Fibroblast of lung (primary cell): Measurements from ENCODE around the gene WDR12. TPM values are rescaled to one million over a fixed set of nuclear protein-coding genes. Genes with fewer than 3 reads are reported as not detected.

Experiments used
- DNase-seq, 2 donors: peaks; one replicate each; pipeline versions ENCODE4 v3.0.0 to v3.0.0-alpha.2; 2010; ENCODE audit warnings: low read depth in 2 of 2
- H2AFZ ChIP-seq: 2 replicates; pipeline ENCODE4 v1.5.1; 2012; ENCODE audit warnings: low read length, control low read depth, inconsistent platforms
- H3K27ac ChIP-seq: 2 replicates; pipeline ENCODE4 v1.5.1; 2011; ENCODE audit warnings: low read length, control low read depth; ENCODE audit not compliant: insufficient read depth
- H3K27me3 ChIP-seq: 2 replicates; pipeline ENCODE4 v1.5.1; 2011; ENCODE audit warnings: mild to moderate bottlenecking, low read length; ENCODE audit not compliant: control insufficient read depth, insufficient read depth
- H3K36me3 ChIP-seq: 2 replicates; pipeline ENCODE4 v1.5.1; 2011; ENCODE audit warnings: low read length; ENCODE audit not compliant: control insufficient read depth, insufficient read depth
- H3K4me1 ChIP-seq: 2 replicates; pipeline ENCODE4 v1.5.1; 2011; ENCODE audit warnings: low read length; ENCODE audit not compliant: control insufficient read depth, insufficient read depth; ENCODE audit errors: extremely low read depth
- H3K4me2 ChIP-seq: 2 replicates; pipeline ENCODE4 v1.5.1; 2011; ENCODE audit warnings: low read length, control low read depth; ENCODE audit not compliant: insufficient read depth; ENCODE audit errors: extremely low read depth
- H3K4me3 ChIP-seq, 4 experiments: fragments of 200-600 bp in 1 of 4; sonication (generic) in 1 of 4; replicated peaks in 1 of 4; 2 replicates each; pipeline ENCODE4 v1.5.1; 2011 to 2016; ENCODE audit warnings: low read length in 4 of 4, low read depth in 3 of 4, mild to moderate bottlenecking in 3 of 4, control low read depth in 2 of 4, inconsistent platforms in 1 of 4, mixed read lengths in 1 of 4; ENCODE audit not compliant: insufficient read depth in 1 of 4; ENCODE audit errors: control extremely low read depth in 1 of 4
- H3K79me2 ChIP-seq: 2 replicates; pipeline ENCODE4 v1.5.1; 2012; ENCODE audit warnings: mild to moderate bottlenecking, low read length, inconsistent platforms; ENCODE audit not compliant: control insufficient read depth, insufficient read depth
- H3K9ac ChIP-seq: 2 replicates; pipeline ENCODE4 v1.5.1; 2011; ENCODE audit warnings: mild to moderate bottlenecking, low read length, control low read depth; ENCODE audit not compliant: insufficient read depth
- H3K9me3 ChIP-seq: 2 replicates; pipeline ENCODE4 v1.5.1; 2012; ENCODE audit warnings: low read depth, low read length; ENCODE audit not compliant: control insufficient read depth, insufficient read depth
- H4K20me1 ChIP-seq: 2 replicates; pipeline ENCODE4 v1.5.1; 2011; ENCODE audit warnings: low read length; ENCODE audit not compliant: control insufficient read depth, insufficient read depth; ENCODE audit errors: extremely low read depth
- EZH2 ChIP-seq: IDR thresholded peaks from 2 replicates; pipeline ENCODE4 v1.5.1; 2012; ENCODE audit warnings: low read length, control low read depth, mild to moderate bottlenecking; ENCODE audit errors: missing control alignments
- polyA plus RNA-seq, 2 donors: library from polyadenylated mRNA; depleted of rRNA in 1 of 2; stranded (reverse) in 1 of 2; unstranded in 1 of 2; fragments of >200 nt; gene quantifications; 2 replicates each; pipeline ENCODE4 v1.2.1, GENCODE V29; 2011 to 2012; ENCODE audit warnings: missing spikeins in 1 of 2
- total RNA-seq: library from RNA; depleted of rRNA; stranded (reverse); fragments of >200 nt; gene quantifications from 2 replicates; pipeline ENCODE4 v1.2.1, GENCODE V29; 2014
- TF ChIP-seq, protein P1 (sequence below), 2 donors: IDR thresholded peaks in 1 of 2; conservative IDR thresholded peaks in 1 of 2; 1 replicate in 1 of 2; 2 replicates in 1 of 2; pipeline ENCODE4 v1.5.1; 2011 to 2012; ENCODE audit warnings: low read length in 2 of 2, control low read depth in 1 of 2, inconsistent platforms in 1 of 2, low read depth in 1 of 2, mild to moderate bottlenecking in 1 of 2

The WDR12 gene
- total and polyA plus RNA-seq, 2 donors (not counting 1 experiment from before 2014, with no cell fraction given): 26.4 to 35.1 TPM

- Histone ChIP-seq H3K79me2 (no peaks in the 10 kb centered on the region), H3K36me3 (no peaks in the 10 kb centered on the region), H3K4me2 (no peak overlapping the region), H3K4me1 (peaks cover 2% of the 10 kb centered on the region), H2AFZ (no peak overlapping the region), H3K9ac (no peak overlapping the region), H3K27me3 (no peaks in the 10 kb centered on the region), H3K27ac (no peak overlapping the region), H3K4me3 (no peak overlapping the region), H3K9me3 (no peaks in the 10 kb centered on the region), H4K20me1 (no peaks in the 10 kb centered on the region)
- TF ChIP-seq, protein P1, sequence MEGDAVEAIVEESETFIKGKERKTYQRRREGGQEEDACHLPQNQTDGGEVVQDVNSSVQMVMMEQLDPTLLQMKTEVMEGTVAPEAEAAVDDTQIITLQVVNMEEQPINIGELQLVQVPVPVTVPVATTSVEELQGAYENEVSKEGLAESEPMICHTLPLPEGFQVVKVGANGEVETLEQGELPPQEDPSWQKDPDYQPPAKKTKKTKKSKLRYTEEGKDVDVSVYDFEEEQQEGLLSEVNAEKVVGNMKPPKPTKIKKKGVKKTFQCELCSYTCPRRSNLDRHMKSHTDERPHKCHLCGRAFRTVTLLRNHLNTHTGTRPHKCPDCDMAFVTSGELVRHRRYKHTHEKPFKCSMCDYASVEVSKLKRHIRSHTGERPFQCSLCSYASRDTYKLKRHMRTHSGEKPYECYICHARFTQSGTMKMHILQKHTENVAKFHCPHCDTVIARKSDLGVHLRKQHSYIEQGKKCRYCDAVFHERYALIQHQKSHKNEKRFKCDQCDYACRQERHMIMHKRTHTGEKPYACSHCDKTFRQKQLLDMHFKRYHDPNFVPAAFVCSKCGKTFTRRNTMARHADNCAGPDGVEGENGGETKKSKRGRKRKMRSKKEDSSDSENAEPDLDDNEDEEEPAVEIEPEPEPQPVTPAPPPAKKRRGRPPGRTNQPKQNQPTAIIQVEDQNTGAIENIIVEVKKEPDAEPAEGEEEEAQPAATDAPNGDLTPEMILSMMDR (conservative IDR thresholded peaks at IDR 0.05 in 1 of 2, IDR thresholded peaks at IDR 0.05 in 1 of 2; ENCODE audit: low read depth in 1 of 2, low read length in 2 of 2): no peak
- no peak for TF ChIP-seq EZH2
- no peak for DNase-seq
Measured at GRCh38 chr2:202945497-202945896, 34.0 kb upstream of the WDR12 start.

GRCh38 chr2:202944816-202945215 is 33.3 kb upstream of the WDR12 start:
- DNase-seq: peak in 1 of 2 donors; percentile 52
- Histone ChIP-seq H3K27me3 (no peaks in the 10 kb centered on the region), H3K4me2 (no peak overlapping the region), H2AFZ (no peak overlapping the region), H3K36me3 (no peaks in the 10 kb centered on the region), H3K9ac (no peak overlapping the region), H3K4me3 (no peak overlapping the region), H3K4me1 (peaks cover 2% of the 10 kb centered on the region), H3K79me2 (no peaks in the 10 kb centered on the region), H3K27ac (no peak overlapping the region), H3K9me3 (no peaks in the 10 kb centered on the region), H4K20me1 (no peaks in the 10 kb centered on the region)
- TF ChIP-seq, protein P1 (conservative IDR thresholded peaks at IDR 0.05 in 1 of 2, IDR thresholded peaks at IDR 0.05 in 1 of 2; ENCODE audit: low read depth in 1 of 2, low read length in 2 of 2): no peak
- TF ChIP-seq EZH2: no peak

DNA sequence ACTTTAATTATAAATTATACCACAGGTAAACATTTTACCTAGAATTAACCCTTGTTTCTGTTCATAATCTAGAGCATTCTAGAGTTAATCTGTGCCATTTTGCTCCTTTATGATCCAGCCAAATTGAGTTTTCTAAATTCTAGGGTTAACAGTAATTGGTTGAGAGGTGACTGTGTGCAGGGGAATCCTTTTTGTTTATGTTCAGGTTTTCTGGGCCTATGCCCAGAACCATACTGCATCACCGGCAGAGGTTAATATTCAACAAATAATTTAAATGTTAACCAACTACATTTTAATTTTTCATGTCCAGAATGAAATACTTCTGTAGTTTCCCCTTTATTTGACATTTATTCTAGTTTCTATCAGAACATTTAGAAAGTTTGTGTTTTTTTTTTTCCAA is 32.9 kb upstream of the WDR12 start:
- H3K27me3 ChIP-seq: no peaks in the 10 kb centered on the region
- DNase-seq: peak; percentile 61 to 66

More for the DNA sequence above, 32.9 kb upstream of the WDR12 start:
- no peak overlapping the region for H2AFZ ChIP-seq
- no peaks in the 10 kb centered on the region for H3K79me2 ChIP-seq
- no peak overlapping the region for H3K27ac ChIP-seq
- no peak overlapping the region for H3K9ac ChIP-seq
- TF ChIP-seq, protein P1 (conservative IDR thresholded peaks at IDR 0.05 in 1 of 2, IDR thresholded peaks at IDR 0.05 in 1 of 2; ENCODE audit: low read depth in 1 of 2, low read length in 2 of 2): no peak
- H3K9me3 ChIP-seq: no peaks in the 10 kb centered on the region
- H3K4me2 ChIP-seq: no peak overlapping the region
- no peaks in the 10 kb centered on the region for H3K36me3 ChIP-seq
- no peaks in the 10 kb centered on the region for H4K20me1 ChIP-seq
- H3K4me1 ChIP-seq: peaks cover 2% of the 10 kb centered on the region
- H3K4me3 ChIP-seq: no peak overlapping the region
